GM19351 (cell line): ENCODE measurements around the gene TCHP.
"Not testable (repeated sequence)": the region's sequence is repeated elsewhere in the genome, so short reads cannot be mapped to it uniquely, and the experiment has no call there.

Experiments
- ATAC-seq: cut with Tn5 transposase; IDR thresholded peaks from one replicate; pipeline ENCODE4 v1.9.1; 2021; ENCODE audit warnings: mild to moderate bottlenecking, moderate library complexity; ENCODE audit not compliant: unreplicated experiment

Gene TCHP

GRCh38 chr12:109879351-109880042 is 20.6 kb upstream of the TCHP start:
- ATAC-seq, result no peak

DNA sequence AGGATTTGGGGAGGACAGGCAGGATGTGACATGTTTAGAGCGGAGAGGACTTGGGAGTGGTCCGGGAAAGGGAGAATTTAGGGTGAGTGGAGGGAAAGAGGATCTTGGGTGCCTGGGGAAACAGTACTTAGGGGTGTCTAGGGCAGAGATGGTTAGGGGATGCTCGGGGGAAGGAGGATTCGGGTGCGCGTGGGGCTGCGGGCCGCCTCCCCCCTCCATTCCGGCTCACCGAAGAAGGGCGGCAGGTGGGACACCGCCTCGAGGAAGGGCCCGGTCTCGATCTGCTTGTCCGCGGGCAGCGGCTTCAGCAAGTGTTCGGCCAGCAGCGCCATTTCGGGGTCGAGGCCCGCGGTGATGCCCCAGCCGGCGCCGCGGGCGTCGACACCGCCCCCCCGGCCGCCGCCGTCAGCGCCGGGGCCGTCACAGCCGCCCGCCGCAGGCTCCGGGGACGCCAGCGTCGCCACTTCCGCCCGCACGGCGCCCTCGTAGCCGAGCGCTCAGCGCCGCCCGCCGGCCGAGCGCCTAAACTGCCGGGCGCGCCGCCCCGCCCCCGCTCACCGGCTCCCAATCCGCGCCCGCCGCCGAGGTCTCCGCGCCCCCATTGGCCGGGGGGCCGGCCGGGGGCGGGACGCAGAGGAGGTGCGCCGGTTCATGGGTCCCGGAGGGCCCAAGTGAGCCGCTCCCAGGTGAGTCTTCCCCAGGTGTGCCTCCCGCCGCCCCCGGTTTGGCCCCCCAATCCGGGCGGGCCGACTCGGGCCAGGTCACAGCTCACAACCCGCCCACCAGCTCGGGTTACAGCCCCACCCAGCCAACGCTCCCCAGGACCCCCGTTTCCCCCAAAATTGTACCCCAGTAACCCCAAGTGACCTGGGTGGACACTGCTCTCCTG is 19.8 kb upstream of the TCHP start, which contains the start of gene GLTP:
Gene GLTP, minus strand, starts transcription at position 499 of the 889 bp plus-strand sequence. Its CDS starts 167 bp downstream, at position 332.
- ATAC-seq, result peak; percentile 89

- ATAC-seq, result no peak
These were observed 19.1 kb upstream of the TCHP start for GRCh38 chr12:109880938-109881337.

GRCh38 chr12:109881752-109882151 is 18.3 kb upstream of the TCHP start:
- ATAC-seq, result no peak

- ATAC-seq, result no peak
These were observed 16.6 kb upstream of the TCHP start for GRCh38 chr12:109883461-109883860.

- ATAC-seq, result no peak
These were observed 14.5 kb upstream of the TCHP start for GRCh38 chr12:109885616-109886015.

DNA sequence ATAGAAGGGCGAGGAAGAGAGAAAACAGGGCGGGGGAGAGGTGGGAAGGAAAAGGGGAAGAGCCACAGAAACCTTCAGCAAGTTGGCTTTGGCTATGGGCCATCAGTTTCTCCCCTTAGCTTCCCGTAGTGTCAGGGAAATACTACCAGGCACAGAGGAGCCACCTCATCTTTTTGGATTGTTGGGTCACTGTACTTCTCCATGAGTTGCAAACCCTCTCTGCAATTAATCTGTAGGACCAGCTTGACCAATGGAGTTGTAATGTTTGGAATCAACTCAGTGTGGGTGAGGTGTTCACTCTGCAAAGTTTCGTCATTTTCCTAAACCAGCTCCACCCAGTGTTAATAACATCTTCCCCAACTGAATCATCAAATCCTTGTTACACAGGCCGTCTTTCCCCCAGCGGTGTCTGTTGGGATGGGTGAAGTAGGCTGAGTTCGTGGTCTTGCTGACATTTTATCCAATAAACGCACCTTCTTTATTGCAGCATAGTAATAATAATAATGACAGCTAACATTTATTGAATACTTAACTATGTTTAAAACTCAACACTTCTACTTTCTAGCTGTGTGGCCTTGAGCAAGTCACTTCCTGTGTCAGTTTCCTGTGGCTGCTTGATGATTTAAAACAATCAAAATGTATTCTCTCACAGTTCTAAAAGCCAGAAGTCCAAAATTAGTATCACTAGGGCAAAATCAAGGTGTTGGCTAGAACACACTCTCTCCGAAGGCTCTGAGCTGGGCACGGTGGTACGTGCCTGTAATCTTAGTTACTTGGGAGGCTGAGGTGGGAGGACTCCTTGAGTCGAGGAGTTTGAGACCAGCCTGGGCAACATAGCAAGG is 11.7 kb upstream of the TCHP start:
- no peak for ATAC-seq

DNA sequence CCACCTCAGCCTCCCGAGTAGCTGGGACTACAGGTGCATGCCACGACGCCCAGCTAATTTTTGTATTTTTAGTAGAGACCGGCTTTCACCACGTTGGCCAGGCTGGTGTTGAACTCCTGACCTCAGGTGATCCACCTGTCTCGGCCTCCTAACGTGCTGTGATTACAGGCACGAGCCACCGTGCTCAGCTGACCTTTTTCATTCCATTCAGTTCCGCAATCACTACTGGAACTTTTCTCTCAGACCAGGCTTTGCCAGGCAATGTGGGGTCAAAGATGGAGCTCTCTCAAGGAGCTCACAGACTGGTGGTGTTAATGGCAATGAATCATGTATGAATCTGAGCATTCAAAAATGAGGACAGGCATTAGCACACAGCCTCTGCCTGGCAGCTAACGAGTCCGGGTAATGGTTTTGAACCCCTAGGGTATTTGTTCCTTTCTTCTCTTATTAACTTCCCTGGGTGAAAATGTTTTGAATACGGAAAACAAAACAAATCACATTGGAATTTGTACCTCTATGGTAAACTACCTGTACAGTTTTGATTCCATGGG is 9.4 kb upstream of the TCHP start:
- no peak for ATAC-seq

- not testable (repeated sequence) for ATAC-seq
These were observed 8.3 kb upstream of the TCHP start for GRCh38 chr12:109891731-109892130.

DNA sequence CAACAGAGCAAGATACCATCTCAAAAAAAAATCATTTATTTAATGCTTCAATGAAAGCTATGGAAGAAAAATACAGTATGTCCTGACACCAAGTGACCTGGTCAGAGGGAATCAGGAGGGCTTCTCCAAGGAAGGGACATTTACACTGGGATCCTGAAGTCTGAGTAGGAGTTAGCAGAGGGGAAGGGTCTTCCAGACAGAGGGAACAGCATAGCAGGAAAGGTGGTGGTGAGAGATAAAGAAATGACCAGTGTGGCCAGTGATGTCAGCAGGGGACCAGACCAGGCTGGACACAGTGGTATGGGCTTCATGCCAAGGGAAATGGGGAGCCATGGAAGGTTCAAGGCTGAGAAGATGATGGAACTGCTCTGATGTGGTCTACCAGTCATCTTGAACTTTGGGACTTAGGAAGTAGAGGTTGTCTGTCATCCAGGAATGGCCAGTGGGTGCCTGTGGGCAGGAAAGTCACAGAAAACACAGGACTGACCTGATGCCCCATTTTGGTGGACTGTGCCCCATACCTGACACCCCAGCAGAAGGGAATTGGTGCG is 7.8 kb upstream of the TCHP start:
- no peak for ATAC-seq

GRCh38 chr12:109892748-109893147 is 7.3 kb upstream of the TCHP start:
- ATAC-seq, result peak; percentile 68

GRCh38 chr12:109893261-109893995 is 6.6 kb upstream of the TCHP start:
- no peak for ATAC-seq

DNA sequence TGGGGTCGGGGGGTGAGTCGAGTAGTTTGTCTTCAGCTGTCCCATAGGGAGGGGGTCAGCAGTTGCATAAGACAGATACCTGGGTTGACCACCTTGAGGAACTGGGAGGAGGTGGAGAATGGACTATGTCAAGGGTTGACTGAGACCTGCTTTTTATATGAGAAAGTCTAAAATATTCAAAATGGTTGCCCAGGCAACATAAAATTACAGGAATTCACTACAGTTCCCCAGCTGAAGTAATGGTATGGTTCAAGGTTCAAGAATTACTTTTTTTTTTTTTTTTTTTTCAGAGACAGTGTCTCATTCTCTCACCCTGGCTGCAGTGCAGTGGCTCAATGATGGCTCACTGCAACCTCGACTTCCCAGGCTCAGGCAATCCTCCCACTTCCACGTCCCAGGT is 5.1 kb upstream of the TCHP start:
- ATAC-seq, result no peak

- no peak for ATAC-seq
These were observed 3.9 kb upstream of the TCHP start for GRCh38 chr12:109896188-109896587.

GRCh38 chr12:109897029-109897428 is 3.0 kb upstream of the TCHP start:
- no peak for ATAC-seq

GRCh38 chr12:109899345-109899744 is 729 bp upstream of the TCHP start:
- not testable (repeated sequence) for ATAC-seq

- peak; percentile 36 for ATAC-seq
These were observed 892 bp downstream of the TCHP start for GRCh38 chr12:109900752-109901580.

GRCh38 chr12:109902891-109903418 is 2.9 kb downstream of the TCHP start:
- ATAC-seq, result no peak

DNA sequence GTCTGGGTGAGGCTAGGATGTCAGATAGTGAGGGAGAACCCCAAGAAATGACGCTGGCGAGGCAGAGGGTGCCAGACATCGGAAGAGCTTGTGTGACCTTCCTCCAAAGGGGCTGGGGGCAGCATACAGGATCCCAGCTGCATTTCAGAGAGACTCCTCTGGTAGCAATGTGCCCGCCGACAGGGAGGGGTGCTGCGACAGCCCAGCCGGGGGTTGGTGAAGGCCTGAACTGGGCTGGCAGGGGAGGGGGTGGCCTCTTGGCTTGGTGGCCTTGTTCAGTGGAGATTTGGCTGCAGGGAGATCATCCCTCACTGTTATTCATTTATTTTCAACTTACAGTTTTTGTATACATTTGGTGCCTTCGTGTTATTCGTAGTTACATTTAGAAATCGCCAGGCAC is 5.2 kb downstream of the TCHP start:
- ATAC-seq, result no peak
